Adrenal gland (tissue), 5 donors: ENCODE results near the gene CCDC3.

ENCODE experiments used
- POLR2A ChIP-seq, 2 donors: fragments of 450-650 bp; IDR thresholded peaks; one replicate each; pipeline ENCODE4 v1.6.1; 2017; ENCODE audit warnings: antibody characterized with exemption in 2 of 2, mild to moderate bottlenecking in 2 of 2, moderate library complexity in 1 of 2
- TF ChIP-seq, protein P1 (sequence below), 6 experiments: fragments of 450-650 bp in 4 of 6; fragments of 200-600 bp in 2 of 6; sonication (generic) in 1 of 6; IDR thresholded peaks; 1 replicate in 5 of 6; 2 replicates in 1 of 6; pipeline versions ENCODE4 v1.5.1 to v1.8.0; 2016 to 2021; ENCODE audit warnings: antibody characterized with exemption in 6 of 6, mild to moderate bottlenecking in 2 of 6, moderate library complexity in 1 of 6
- donor health status: DM: no; HTN: no; CAD: no.

DNA sequence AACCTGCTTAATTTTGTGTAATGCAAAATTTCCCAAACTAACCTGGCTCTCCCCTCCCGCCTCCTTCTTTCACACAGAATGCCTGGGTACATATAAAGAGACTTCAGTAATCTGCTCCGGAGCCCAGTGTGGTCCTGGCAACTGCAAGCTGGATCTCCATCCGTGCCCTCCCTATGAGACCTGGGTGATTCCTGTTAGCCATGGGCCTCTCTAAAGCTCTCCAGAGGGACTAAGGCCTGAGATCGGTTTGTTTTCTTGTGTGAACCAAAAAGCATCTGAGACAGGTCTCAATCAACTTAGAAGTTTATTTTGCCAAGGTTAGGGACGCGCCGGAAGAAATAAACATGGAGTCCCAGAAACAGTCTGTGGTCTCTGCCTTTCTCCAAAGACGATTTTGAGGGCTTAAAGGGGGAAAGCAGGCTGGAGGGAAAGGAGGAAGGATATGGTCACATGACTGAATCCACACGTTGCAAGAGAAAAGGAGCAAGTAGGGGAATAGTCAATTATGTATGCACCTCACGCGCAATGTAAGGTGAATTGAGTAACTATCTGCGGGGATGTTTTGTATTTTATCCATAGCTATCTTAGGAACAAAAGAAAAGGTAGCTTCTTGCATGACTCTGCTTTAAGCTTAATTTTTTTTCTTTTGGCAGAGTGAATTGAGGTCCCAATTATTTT lies 46.2 kb upstream of the CCDC3 start:
- TF ChIP-seq, protein P1, sequence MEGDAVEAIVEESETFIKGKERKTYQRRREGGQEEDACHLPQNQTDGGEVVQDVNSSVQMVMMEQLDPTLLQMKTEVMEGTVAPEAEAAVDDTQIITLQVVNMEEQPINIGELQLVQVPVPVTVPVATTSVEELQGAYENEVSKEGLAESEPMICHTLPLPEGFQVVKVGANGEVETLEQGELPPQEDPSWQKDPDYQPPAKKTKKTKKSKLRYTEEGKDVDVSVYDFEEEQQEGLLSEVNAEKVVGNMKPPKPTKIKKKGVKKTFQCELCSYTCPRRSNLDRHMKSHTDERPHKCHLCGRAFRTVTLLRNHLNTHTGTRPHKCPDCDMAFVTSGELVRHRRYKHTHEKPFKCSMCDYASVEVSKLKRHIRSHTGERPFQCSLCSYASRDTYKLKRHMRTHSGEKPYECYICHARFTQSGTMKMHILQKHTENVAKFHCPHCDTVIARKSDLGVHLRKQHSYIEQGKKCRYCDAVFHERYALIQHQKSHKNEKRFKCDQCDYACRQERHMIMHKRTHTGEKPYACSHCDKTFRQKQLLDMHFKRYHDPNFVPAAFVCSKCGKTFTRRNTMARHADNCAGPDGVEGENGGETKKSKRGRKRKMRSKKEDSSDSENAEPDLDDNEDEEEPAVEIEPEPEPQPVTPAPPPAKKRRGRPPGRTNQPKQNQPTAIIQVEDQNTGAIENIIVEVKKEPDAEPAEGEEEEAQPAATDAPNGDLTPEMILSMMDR (IDR thresholded peaks at IDR 0.05), result no peak
- TF ChIP-seq POLR2A (IDR thresholded peaks at IDR 0.05), result no peak
